H9 (cell line): ENCODE measurements around the gene RUNDC3A. TPM values are rescaled to one million over a fixed set of nuclear protein-coding genes. Genes with fewer than 3 reads are reported as not detected.

Source experiments
- DNase-seq: peaks from one replicate; pipeline ENCODE4 v3.0.0-alpha.2; 2017
- H2AFZ ChIP-seq: one replicate; pipeline ENCODE4 v1.6.1; 2013; ENCODE audit warnings: mild to moderate bottlenecking, low read length, control low read depth, moderate library complexity
- H2AK5ac ChIP-seq: 2 replicates; pipeline ENCODE4 v1.6.1; 2013; ENCODE audit warnings: low read length, control low read depth, mixed read lengths; ENCODE audit not compliant: insufficient read length
- H2BK120ac ChIP-seq: one replicate; pipeline ENCODE4 v1.6.1; 2013; ENCODE audit warnings: low read depth, mild to moderate bottlenecking, low read length, control low read depth, inconsistent platforms; ENCODE audit not compliant: poor library complexity, severe bottlenecking
- H2BK12ac ChIP-seq: 2 replicates; pipeline ENCODE4 v1.6.1; 2013; ENCODE audit warnings: low read length, control low read depth, mixed read lengths, low read depth; ENCODE audit not compliant: insufficient read length
- H2BK15ac ChIP-seq: 2 replicates; pipeline ENCODE4 v1.6.1; 2013; ENCODE audit warnings: low read depth, low read length, control low read depth
- H2BK20ac ChIP-seq: one replicate; pipeline ENCODE4 v1.6.1; 2013; ENCODE audit warnings: low read depth, mild to moderate bottlenecking, low read length, control low read depth, inconsistent platforms; ENCODE audit not compliant: poor library complexity, severe bottlenecking
- H2BK5ac ChIP-seq: 2 replicates; pipeline ENCODE4 v1.6.1; 2013; ENCODE audit warnings: low read length, control low read depth, mixed read lengths; ENCODE audit not compliant: insufficient read length
- H3K14ac ChIP-seq: 2 replicates; pipeline ENCODE4 v1.6.1; 2013; ENCODE audit warnings: low read length, control low read depth; ENCODE audit not compliant: insufficient read depth
- H3K18ac ChIP-seq: 2 replicates; pipeline ENCODE4 v1.6.1; 2013; ENCODE audit warnings: low read depth, mild to moderate bottlenecking, mixed read lengths, low read length, control low read depth; ENCODE audit not compliant: insufficient read length
- H3K23ac ChIP-seq: 2 replicates; pipeline ENCODE4 v1.6.1; 2013; ENCODE audit warnings: low read length, control low read depth, mixed read lengths, low read depth; ENCODE audit not compliant: insufficient read length
- H3K23me2 ChIP-seq: 2 replicates; pipeline ENCODE4 v1.6.1; 2013; ENCODE audit warnings: low read depth, mild to moderate bottlenecking, mixed read lengths, low read length, control low read depth; ENCODE audit not compliant: insufficient read length, poor library complexity, severe bottlenecking
- H3K27ac ChIP-seq: 2 replicates; pipeline ENCODE4 v1.5.1; 2013; ENCODE audit warnings: low read length, control low read depth, mixed read lengths, low read depth; ENCODE audit not compliant: insufficient read length
- H3K27me3 ChIP-seq: 2 replicates; pipeline ENCODE4 v1.6.1; 2013; ENCODE audit warnings: low read length, control low read depth, inconsistent platforms; ENCODE audit not compliant: insufficient read depth
- H3K4ac ChIP-seq: 2 replicates; pipeline ENCODE4 v1.6.1; 2013; ENCODE audit warnings: low read depth, mild to moderate bottlenecking, control low read depth, inconsistent platforms, low read length, moderate library complexity
- H3K4me1 ChIP-seq: 2 replicates; pipeline ENCODE4 v1.6.1; 2013; ENCODE audit warnings: low read length, control low read depth, inconsistent platforms; ENCODE audit not compliant: insufficient read depth
- H3K4me2 ChIP-seq: 2 replicates; pipeline ENCODE4 v1.6.1; 2013; ENCODE audit warnings: low read length, control low read depth, mixed read lengths; ENCODE audit not compliant: insufficient read length, insufficient read depth
- H3K56ac ChIP-seq: 2 replicates; pipeline ENCODE4 v1.6.1; 2013; ENCODE audit warnings: low read depth, mild to moderate bottlenecking, mixed read lengths, low read length, control low read depth; ENCODE audit not compliant: insufficient read length
- H3K79me1 ChIP-seq: 2 replicates; pipeline ENCODE4 v1.6.1; 2013; ENCODE audit warnings: low read depth, mild to moderate bottlenecking, moderate library complexity, low read length, control low read depth, inconsistent platforms; ENCODE audit not compliant: insufficient read depth, poor library complexity, severe bottlenecking
- H3K79me2 ChIP-seq: 2 replicates; pipeline ENCODE4 v1.6.1; 2013; ENCODE audit warnings: low read length, control low read depth, inconsistent platforms; ENCODE audit not compliant: insufficient read depth
- H3K9ac ChIP-seq: 2 replicates; pipeline ENCODE4 v1.6.1; 2013; ENCODE audit warnings: low read length, control low read depth, mixed read lengths; ENCODE audit not compliant: insufficient read length; ENCODE audit errors: extremely low read depth
- H3K9me3 ChIP-seq: one replicate; pipeline ENCODE4 v1.6.1; 2013; ENCODE audit warnings: low read depth, low read length, inconsistent platforms; ENCODE audit not compliant: control insufficient read depth
- H3T11ph ChIP-seq: one replicate; pipeline ENCODE4 v1.6.1; 2013; ENCODE audit warnings: mild to moderate bottlenecking, low read length, control low read depth, inconsistent platforms
- H4K20me1 ChIP-seq: one replicate; pipeline ENCODE4 v1.6.1; 2013; ENCODE audit not compliant: control insufficient read depth, insufficient read length, insufficient read depth
- H4K5ac ChIP-seq: 2 replicates; pipeline ENCODE4 v1.6.1; 2013; ENCODE audit warnings: low read depth, mild to moderate bottlenecking, mixed read lengths, low read length, control low read depth; ENCODE audit not compliant: insufficient read length
- H4K8ac ChIP-seq: replicated peaks from 2 replicates; pipeline ENCODE4 v1.6.1; 2013; ENCODE audit warnings: low read length, control low read depth, mixed read lengths, low read depth; ENCODE audit not compliant: insufficient read length
- H4K91ac ChIP-seq: 2 replicates; pipeline ENCODE4 v1.6.1; 2013; ENCODE audit warnings: low read depth, mild to moderate bottlenecking, moderate library complexity, mixed read lengths, low read length, control low read depth; ENCODE audit not compliant: insufficient read length
- H3K27ac Mint-ChIP-seq, 3 experiments: 2 replicates in 2 of 3; 3 replicates in 1 of 3; pipeline ENCODE4 v1.8.0; 2020 to 2021; ENCODE audit warnings: mixed read lengths in 3 of 3, mild to moderate bottlenecking in 1 of 3, moderate library complexity in 1 of 3
- H3K27me3 Mint-ChIP-seq: 2 replicates; pipeline ENCODE4 v1.8.0; 2021; ENCODE audit warnings: low read depth, mild to moderate bottlenecking, moderate library complexity, mixed read lengths
- H3K36me3 Mint-ChIP-seq, 3 experiments: 2 replicates in 2 of 3; 3 replicates in 1 of 3; pipeline ENCODE4 v1.8.0; 2020 to 2021; ENCODE audit warnings: low read depth in 3 of 3, mixed read lengths in 3 of 3; ENCODE audit not compliant: insufficient read depth in 1 of 3
- H3K4me1 Mint-ChIP-seq, 2 experiments: 2 replicates each; pipeline ENCODE4 v1.8.0; 2020; ENCODE audit warnings: mixed read lengths in 2 of 2
- H3K4me3 Mint-ChIP-seq, 2 experiments: 2 replicates in 1 of 2; 3 replicates in 1 of 2; pipeline ENCODE4 v1.8.0; 2020 to 2021; ENCODE audit warnings: mild to moderate bottlenecking in 2 of 2, mixed read lengths in 2 of 2, moderate library complexity in 1 of 2
- H3K9me3 Mint-ChIP-seq, 2 experiments: 2 replicates in 1 of 2; 3 replicates in 1 of 2; pipeline ENCODE4 v1.8.0; 2020; ENCODE audit warnings: mild to moderate bottlenecking in 2 of 2, mixed read lengths in 2 of 2, moderate library complexity in 1 of 2
- CTCF ChIP-seq: fragments of 200-600 bp; sonication (generic); conservative IDR thresholded peaks from 3 replicates; pipeline ENCODE4 v1.8.0; 2021; ENCODE audit warnings: antibody characterized with exemption, mild to moderate bottlenecking
- WGBS: extraction: QIAGEN DNeasy Blood & Tissue Kit; methylation state at CpG from one replicate; pipeline ENCODE4 v1.1.7; 2013; ENCODE audit warnings: missing lambda C conversion rate, low lambda C conversion rate, mixed read lengths; ENCODE audit not compliant: insufficient read length; ENCODE audit errors: extremely low coverage; 5-methylcytosine and 5-hydroxymethylcytosine counted together
- total RNA-seq: library from RNA; stranded (reverse); gene quantifications from 2 replicates; pipeline ENCODE4 v1.2.1, GENCODE V29; 2021

Gene RUNDC3A
- total RNA-seq, 1 experiment from 2014 or later, result 3.8 TPM

GRCh38 chr17:44348988-44349364 is 40.6 kb downstream of the RUNDC3A start:
- Histone ChIP-seq H3K14ac (no peak overlapping the region), H2BK12ac (no peak overlapping the region), H2BK5ac (no peak overlapping the region), H3K9me3 (no peaks in the 10 kb centered on the region), H2BK120ac (no peak overlapping the region), H4K5ac (no peak overlapping the region), H3K79me2 (no peaks in the 10 kb centered on the region), H3K23me2 (peaks cover 8% of the 10 kb centered on the region), H3K56ac (no peak overlapping the region), H3K4me1 (no peaks in the 10 kb centered on the region), H4K8ac (no peak overlapping the region), H3K79me1 (no peaks in the 10 kb centered on the region), H2BK20ac (no peak overlapping the region), H2AK5ac (no peak overlapping the region), H3K18ac (no peak overlapping the region), H3K27me3 (no peaks in the 10 kb centered on the region), H2AFZ (no peak overlapping the region), H4K20me1 (no peaks in the 10 kb centered on the region), H3K4me2 (no peak overlapping the region), H2BK15ac (no peak overlapping the region), H3K23ac (no peak overlapping the region), H3K27ac (no peak overlapping the region), H3K4ac (no peak overlapping the region), H3K9ac (no peak overlapping the region), H3T11ph (no peak overlapping the region), H4K91ac (no peak overlapping the region)
- WGBS, result no CpG with 5 or more reads among the region's 6 CpGs
- Mint-ChIP-seq H3K36me3 (peaks cover 3 to 17% (median 6%) of the 10 kb centered on the region in 3 experiments; a peak in 6 of 7 replicates), H3K4me1 (peaks cover 8 to 13% of the 10 kb centered on the region in 2 experiments), H3K4me3 (no peak overlapping the region), H3K27ac (no peak overlapping the region), H3K9me3 (no peaks in the 10 kb centered on the region; a peak in 1 of 5 replicates), H3K27me3 (peaks cover 9% of the 10 kb centered on the region)
- no peak for TF ChIP-seq CTCF
- DNase-seq, result no peak
